DMS79 treated with DMSO at 0.1 percent for 48 hours (cell line): ENCODE measurements around the gene TNFAIP2.

Experiments used
- DNase-seq: peaks from one replicate; lab custom pipeline; 2025; lab: John Stamatoyannopoulos, UW

TNFAIP2 gene

GRCh38 chr14:103094406-103095209 is 28.7 kb upstream of the TNFAIP2 start, which contains the start of gene EXOC3L4:
Gene EXOC3L4, plus strand, starts transcription at chr14:103094725. Its CDS starts 5,495 bp downstream, at chr14:103100220.
- no peak for DNase-seq

GRCh38 chr14:103095210-103095778 is 28.0 kb upstream of the TNFAIP2 start:
- no peak for DNase-seq

- DNase-seq = no peak
Measured at GRCh38 chr14:103096387-103096786, 26.9 kb upstream of the TNFAIP2 start.

GRCh38 chr14:103097244-103097993 is 25.8 kb upstream of the TNFAIP2 start:
- DNase-seq = no peak

- DNase-seq = no peak
Measured at GRCh38 chr14:103097994-103098957, 25.0 kb upstream of the TNFAIP2 start.

GRCh38 chr14:103099081-103099732 is 24.1 kb upstream of the TNFAIP2 start:
- DNase-seq = no peak

- no peak for DNase-seq
Measured at GRCh38 chr14:103099733-103100280, 23.5 kb upstream of the TNFAIP2 start.

GRCh38 chr14:103100281-103101121 is 22.8 kb upstream of the TNFAIP2 start:
- no peak for DNase-seq

- DNase-seq = no peak
Measured at GRCh38 chr14:103101257-103101962, 21.9 kb upstream of the TNFAIP2 start.

- no peak for DNase-seq
Measured at GRCh38 chr14:103101963-103102688, 21.1 kb upstream of the TNFAIP2 start.

- DNase-seq = no peak
Measured at GRCh38 chr14:103102689-103103260, 20.5 kb upstream of the TNFAIP2 start.

- DNase-seq = peak; percentile 69
Measured at GRCh38 chr14:103103461-103104388, 19.5 kb upstream of the TNFAIP2 start.

- no peak for DNase-seq
Measured at GRCh38 chr14:103104389-103104653, 18.9 kb upstream of the TNFAIP2 start.

GRCh38 chr14:103104654-103105452 is 18.4 kb upstream of the TNFAIP2 start:
- peak; percentile 82 for DNase-seq

GRCh38 chr14:103105580-103106150 is 17.6 kb upstream of the TNFAIP2 start:
- peak; percentile 34 for DNase-seq

GRCh38 chr14:103107455-103107854 is 15.8 kb upstream of the TNFAIP2 start:
- no peak for DNase-seq
